H1 (cell line): Measurements from ENCODE around the gene RSPO1. TPM values are rescaled to one million over a fixed set of nuclear protein-coding genes. Genes with fewer than 3 reads are reported as not detected.

ENCODE experiments used
- CTCF ChIA-PET: fragments of 300-600 bp; sonication (Branson Sonifier 250); formaldehyde crosslinking; loops from one replicate; lab custom pipeline; 2021; ENCODE audit not compliant: partially characterized antibody; lab: Charles Lee
- POLR2A ChIA-PET: fragments of 300-600 bp; sonication (Branson Sonifier 250); formaldehyde crosslinking; loops from one replicate; lab custom pipeline; 2021; ENCODE audit warnings: inconsistent platforms; ENCODE audit not compliant: partially characterized antibody; lab: Charles Lee
- DNase-seq, 2 experiments: peaks; one replicate each; pipeline versions ENCODE4 v3.0.0 to v3.0.0-alpha.2; 2010 to 2022; ENCODE audit warnings: low spot score in 2 of 2, low read depth in 1 of 2, mixed read lengths in 1 of 2
- FAIRE-seq: peaks from 2 replicates; lab custom pipeline; 2011; peaks lifted over from hg19 to GRCh38; lab: Jason Lieb, UNC
- H2AFZ ChIP-seq: 2 replicates; pipeline ENCODE4 v1.8.1; 2012; ENCODE audit warnings: low read length, inconsistent platforms
- H2AK5ac ChIP-seq: 2 replicates; pipeline ENCODE4 v1.6.1; 2013; ENCODE audit warnings: low read depth, low read length
- H2BK120ac ChIP-seq: replicated peaks from 2 replicates; pipeline ENCODE3; 2013; ENCODE audit warnings: low read depth, low read length, inconsistent platforms
- H2BK12ac ChIP-seq: 2 replicates; pipeline ENCODE4 v1.6.1; 2013; ENCODE audit warnings: low read depth, low read length
- H2BK15ac ChIP-seq: 2 replicates; pipeline ENCODE4 v1.6.1; 2013; ENCODE audit warnings: low read length
- H2BK20ac ChIP-seq: 2 replicates; pipeline ENCODE4 v1.6.1; 2013; ENCODE audit warnings: low read length
- H2BK5ac ChIP-seq: 2 replicates; pipeline ENCODE4 v1.6.1; 2013; ENCODE audit warnings: low read depth, low read length
- H3K14ac ChIP-seq: 2 replicates; pipeline ENCODE4 v1.6.1; 2013; ENCODE audit warnings: inconsistent platforms; ENCODE audit not compliant: insufficient read length
- H3K18ac ChIP-seq: 2 replicates; pipeline ENCODE4 v1.6.1; 2013; ENCODE audit warnings: low read length; ENCODE audit errors: extremely low read depth
- H3K23ac ChIP-seq: 2 replicates; pipeline ENCODE4 v1.6.1; 2013; ENCODE audit warnings: inconsistent platforms; ENCODE audit not compliant: insufficient read length
- H3K23me2 ChIP-seq: 2 replicates; pipeline ENCODE4 v1.6.1; 2013; ENCODE audit warnings: low read depth, low read length
- H3K27ac ChIP-seq: 2 replicates; pipeline ENCODE4 v1.6.1; 2011; ENCODE audit warnings: low read depth, low read length, inconsistent platforms
- H3K27me3 ChIP-seq, 4 experiments: replicated peaks in 1 of 4; 1 replicate in 1 of 4; 2 replicates in 3 of 4; pipeline versions ENCODE4 v1.6.1 to v1.8.1; 2011 to 2013; ENCODE audit warnings: low read length in 3 of 4, mild to moderate bottlenecking in 3 of 4, inconsistent platforms in 2 of 4, mixed read lengths in 2 of 4, moderate library complexity in 1 of 4; ENCODE audit not compliant: control insufficient read depth in 3 of 4, insufficient read depth in 3 of 4; ENCODE audit errors: extremely low read depth in 1 of 4
- H3K36me3 ChIP-seq, 4 experiments: 2 replicates each; pipeline versions ENCODE4 v1.6.1 to v1.8.1; 2011 to 2013; ENCODE audit warnings: mild to moderate bottlenecking in 4 of 4, low read length in 3 of 4, moderate library complexity in 2 of 4, control low read depth in 1 of 4, inconsistent platforms in 1 of 4; ENCODE audit not compliant: insufficient read depth in 4 of 4, control insufficient read depth in 2 of 4
- H3K4ac ChIP-seq: replicated peaks from 2 replicates; pipeline ENCODE3; 2013; ENCODE audit warnings: low read length, low read depth, mixed read lengths, inconsistent platforms; ENCODE audit not compliant: insufficient read length
- H3K4me1 ChIP-seq, 4 experiments: replicated peaks in 1 of 4; 1 replicate in 1 of 4; 2 replicates in 3 of 4; pipeline versions ENCODE4 v1.6.1 to v1.8.1; 2011 to 2013; ENCODE audit warnings: low read length in 3 of 4, inconsistent platforms in 2 of 4, mixed read lengths in 1 of 4; ENCODE audit not compliant: insufficient read depth in 4 of 4, control insufficient read depth in 3 of 4
- H3K4me2 ChIP-seq, 2 experiments: 2 replicates each; pipeline versions ENCODE4 v1.6.1 to v1.8.1; 2011 to 2013; ENCODE audit warnings: low read depth in 2 of 2, low read length in 2 of 2, control low read depth in 1 of 2, inconsistent platforms in 1 of 2, mild to moderate bottlenecking in 1 of 2; ENCODE audit not compliant: insufficient read depth in 1 of 2
- H3K4me3 ChIP-seq, 4 experiments: fragments of 200-600, 300-600 bp in 1 of 4; sonication (generic), shearing (Covaris generic), sonication (Bioruptor Twin) in 1 of 4; 2 replicates each; pipeline versions ENCODE4 v1.5.1 to v1.8.1; 2011 to 2016; ENCODE audit warnings: low read length in 4 of 4, low read depth in 3 of 4, control low read depth in 2 of 4, inconsistent platforms in 2 of 4, mild to moderate bottlenecking in 2 of 4, mixed read lengths in 1 of 4, moderate library complexity in 1 of 4; ENCODE audit not compliant: insufficient read depth in 2 of 4; ENCODE audit errors: extremely low read depth in 1 of 4
- H3K56ac ChIP-seq: replicated peaks from 2 replicates; pipeline ENCODE3; 2013; ENCODE audit warnings: low read depth, mild to moderate bottlenecking, mixed read lengths, low read length, inconsistent platforms; ENCODE audit not compliant: insufficient read length
- H3K79me1 ChIP-seq: 2 replicates; pipeline ENCODE4 v1.6.1; 2013; ENCODE audit warnings: low read depth, low read length, control low read depth
- H3K79me2 ChIP-seq, 2 experiments: 2 replicates each; pipeline versions ENCODE4 v1.6.1 to v1.8.1; 2012 to 2013; ENCODE audit warnings: low read length in 2 of 2, mild to moderate bottlenecking in 2 of 2, inconsistent platforms in 1 of 2; ENCODE audit not compliant: insufficient read depth in 2 of 2, control insufficient read depth in 1 of 2
- H3K9ac ChIP-seq, 4 experiments: replicated peaks in 1 of 4; 1 replicate in 1 of 4; 2 replicates in 3 of 4; pipeline versions ENCODE4 v1.6.1 to v1.8.1; 2011 to 2013; ENCODE audit warnings: low read depth in 3 of 4, low read length in 3 of 4, control low read depth in 2 of 4, mild to moderate bottlenecking in 2 of 4, moderate library complexity in 2 of 4, inconsistent platforms in 1 of 4; ENCODE audit errors: extremely low read depth in 1 of 4
- H3K9me3 ChIP-seq, 2 experiments: 2 replicates each; pipeline versions ENCODE4 v1.6.1 to v1.8.1; 2012 to 2013; ENCODE audit warnings: mild to moderate bottlenecking in 2 of 2, moderate library complexity in 2 of 2, control low read depth in 1 of 2, inconsistent platforms in 1 of 2, low read depth in 1 of 2, low read length in 1 of 2, mixed read lengths in 1 of 2; ENCODE audit not compliant: insufficient read depth in 2 of 2
- H4K20me1 ChIP-seq, 2 experiments: replicated peaks in 1 of 2; 2 replicates each; pipeline versions ENCODE3 to v1.8.1; 2011 to 2013; ENCODE audit warnings: inconsistent platforms in 2 of 2, low read length in 2 of 2, mild to moderate bottlenecking in 1 of 2; ENCODE audit not compliant: insufficient read depth in 2 of 2, control insufficient read depth in 1 of 2
- H4K5ac ChIP-seq: 2 replicates; pipeline ENCODE4 v1.6.1; 2013; ENCODE audit warnings: low read length, low read depth, mixed read lengths, inconsistent platforms; ENCODE audit not compliant: insufficient read length
- H4K8ac ChIP-seq: 2 replicates; pipeline ENCODE4 v1.8.0; 2013; ENCODE audit warnings: mild to moderate bottlenecking, moderate library complexity, low read length, inconsistent platforms; ENCODE audit not compliant: insufficient read depth; ENCODE audit errors: extremely low read depth
- H4K91ac ChIP-seq: replicated peaks from 2 replicates; pipeline ENCODE3; 2013; ENCODE audit warnings: low read length, mixed read lengths, inconsistent platforms; ENCODE audit not compliant: insufficient read length
- WGBS, 2 experiments: shearing (Covaris generic) in 1 of 2; methylation state at CpG; one replicate each; pipeline versions ENCODE4 v1.1.6 to v1.1.7; 2013 to 2015; ENCODE audit warnings: low lambda C conversion rate in 2 of 2, mixed read lengths in 2 of 2, inconsistent platforms in 1 of 2, low coverage in 1 of 2, missing lambda C conversion rate in 1 of 2; ENCODE audit not compliant: insufficient replicate concordance in 2 of 2, insufficient coverage in 1 of 2, insufficient read length in 1 of 2; ENCODE audit errors: extremely low coverage in 1 of 2, missing lambda C conversion rate in 1 of 2; 5-methylcytosine and 5-hydroxymethylcytosine counted together
- polyA plus RNA-seq, 7 experiments: library from polyadenylated mRNA; depleted of rRNA in 3 of 7; stranded (reverse) in 5 of 7; unstranded in 2 of 7; fragments of >200 nt in 5 of 7; fragments of 200-250 nt in 2 of 7; gene quantifications; 1 replicate in 5 of 7; 2 replicates in 1 of 7; 4 replicates in 1 of 7; pipeline versions ENCODE4 v1.2.1 to v1.2.3, GENCODE V29; 2011 to 2013; ENCODE audit warnings: missing spikeins in 2 of 7, mixed read lengths in 2 of 7
- total RNA-seq: library from RNA; stranded (reverse); fragmentation: NEBNext Ultra II Directional; extraction: Animal tissue kit (Norgen Biotek cat#: 25700); gene quantifications from 2 replicates; pipeline ENCODE4 v1.2.1, GENCODE V29; 2021

Gene RSPO1
- total and polyA plus RNA-seq, 2 of the 8 experiments (the other 6 are each of a cell fraction or from before 2014, with no cell fraction given) = 0.39 TPM; not detected in 1

DNA sequence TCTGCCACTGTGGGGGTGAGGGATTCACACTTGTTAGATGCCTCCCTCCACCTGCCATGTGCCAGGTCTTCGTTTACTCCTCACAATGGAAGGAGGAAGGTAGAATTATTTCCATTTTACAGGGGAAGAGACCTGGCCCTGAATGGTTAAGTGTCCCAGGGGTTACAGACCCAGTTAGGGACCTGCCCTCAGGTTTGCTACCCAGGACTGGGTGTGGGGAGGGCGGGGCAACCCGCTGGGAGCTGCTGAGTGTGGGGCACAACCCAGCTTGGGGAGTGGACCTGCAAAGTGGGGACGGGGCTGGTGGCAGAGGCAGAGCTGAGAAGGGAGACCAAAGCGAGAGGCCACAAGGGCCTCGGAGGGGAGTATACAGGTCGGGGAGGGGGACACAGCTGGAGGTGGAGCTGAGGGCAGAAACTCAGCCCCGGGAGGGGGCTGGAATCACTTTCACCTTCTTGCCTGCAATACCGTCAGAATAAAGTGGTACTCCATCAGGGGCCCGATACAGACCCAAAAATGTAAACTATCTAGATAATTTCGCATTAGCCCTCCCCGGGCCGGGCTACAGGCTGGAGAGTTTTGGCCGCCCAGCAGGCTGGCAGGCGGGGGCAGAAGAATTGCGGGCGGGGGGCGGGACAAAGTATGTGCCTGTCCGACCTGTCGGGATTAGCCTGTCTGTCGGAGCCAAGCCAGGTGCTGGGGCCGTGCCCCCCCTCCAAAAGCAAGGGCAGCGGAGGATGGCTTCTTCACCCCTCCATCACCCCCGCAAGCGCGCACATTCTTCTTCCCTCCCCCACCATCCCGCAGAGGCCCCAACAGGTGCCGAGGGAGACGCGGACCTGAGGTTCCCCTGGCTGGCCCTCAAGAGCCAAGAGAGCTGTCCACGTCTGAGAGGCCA is 1.4 kb downstream of the RSPO1 start:
- peak in 1 of 2 experiments; percentile 54 for DNase-seq
- H3K23ac ChIP-seq = no peak overlapping the region
- peaks cover 63 to 99% (median 93%) of the 10 kb centered on the region in 4 experiments for H3K27me3 ChIP-seq

More for the DNA sequence above, 1.4 kb downstream of the RSPO1 start:
- no peaks in the 10 kb centered on the region for H3K79me1 ChIP-seq
- no peak overlapping the region for H2BK5ac ChIP-seq
- peaks cover 2% of the 10 kb centered on the region; the same call in 1 of the 2 replicates for H3K23me2 ChIP-seq
- H4K20me1 ChIP-seq = peaks cover 6 to 8% of the 10 kb centered on the region in 2 experiments
- peak overlapping the region; percentile 69 to 71 for H3K4me2 ChIP-seq
- peaks cover 0 to 15% (median 7%) of the 10 kb centered on the region in 4 experiments; a peak in 6 of 7 replicates for H3K4me1 ChIP-seq
- no peak overlapping the region for H2BK15ac ChIP-seq
- H3K18ac ChIP-seq = no peak overlapping the region; the same call in 1 of the 2 replicates
- H3K4ac ChIP-seq = no peak overlapping the region
- no peak overlapping the region for H2BK20ac ChIP-seq
- no peak overlapping the region for H3K9ac ChIP-seq
- no peak overlapping the region for H2BK120ac ChIP-seq
- ChIA-PET POLR2A (interaction anchor here (0.8 kb wide), 1 partner anchor 36 kb away, joined by 3 read pairs; no protein-coding TSS in a partner anchor), CTCF (interaction anchor here (0.6 to 5.2 kb wide), 7 partner anchors 10 to 31 kb away, joined by 3 to 36 read pairs (median 5); no protein-coding TSS in a partner anchor)
- no peak overlapping the region for H2BK12ac ChIP-seq
- H3K56ac ChIP-seq = no peak overlapping the region
- no peak overlapping the region for H2AFZ ChIP-seq
- no peak for FAIRE-seq
- H4K8ac ChIP-seq = no peak overlapping the region
- peak overlapping the region in 3 of 4 experiments; percentile 5 to 56 (median 10); a peak in 4 of 8 replicates for H3K4me3 ChIP-seq
- H3K27ac ChIP-seq = no peak overlapping the region
- H3K14ac ChIP-seq = no peak overlapping the region
- no peak overlapping the region for H2AK5ac ChIP-seq
- 19% methylated on average over 13 of the region's 31 CpGs; no CpG with 5 or more reads in 1 of the 2 experiments for WGBS, 2 experiments
- no peaks in the 10 kb centered on the region for H3K36me3 ChIP-seq
- no peak overlapping the region for H4K91ac ChIP-seq
- no peak overlapping the region for H4K5ac ChIP-seq
- no peaks in the 10 kb centered on the region for H3K79me2 ChIP-seq
- H3K9me3 ChIP-seq = no peaks in the 10 kb centered on the region; a peak in 1 of 4 replicates
